ENCODE measurements around the gene MEOX1.

Gene MEOX1

DNA sequence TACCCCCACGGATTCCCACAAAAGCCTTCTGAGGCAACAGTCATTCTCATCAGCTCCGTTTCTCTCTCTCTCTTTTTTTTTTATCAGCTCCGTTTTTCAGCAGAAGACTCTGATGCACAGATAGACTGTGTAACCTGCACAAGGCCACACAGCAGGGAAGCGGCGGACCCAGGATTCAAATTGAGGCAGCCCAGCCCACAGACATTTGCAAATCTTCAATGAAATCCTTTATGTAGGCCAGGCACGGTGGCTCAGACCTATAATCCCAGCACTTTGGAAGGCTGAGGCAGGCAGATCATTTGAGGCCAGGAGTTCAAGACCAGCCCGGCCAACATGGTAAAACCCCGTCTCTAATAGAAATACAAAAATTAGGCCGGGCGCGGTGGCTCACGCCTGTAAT is 2.4 kb upstream of the MEOX1 start:
- H3F3A ChIP-seq (ENCODE audit: insufficient read depth, low read length): no peaks in the 10 kb centered on the region
- H3K4me3 ChIP-seq (ENCODE audit: low read depth, low read length, poor library complexity, severe bottlenecking): no peak overlapping the region
- no peak overlapping the region for H3K27ac ChIP-seq (ENCODE audit: low read depth, low read length, poor library complexity, severe bottlenecking)
- no peaks in the 10 kb centered on the region for H3K9me3 ChIP-seq (ENCODE audit: low read length)
- TF ChIP-seq EZH2 (IDR thresholded peaks at IDR 0.05; ENCODE audit: borderline replicate concordance, low read length) (no peak), CTCF (IDR thresholded peaks at IDR 0.05; ENCODE audit: low read length) (no peak)
- no peaks in the 10 kb centered on the region for H3K36me3 ChIP-seq (ENCODE audit: insufficient read depth, low read length)
- no peak overlapping the region for H2AFZ ChIP-seq (ENCODE audit: low read length)
- H3K4me2 ChIP-seq (ENCODE audit: low read length): no peak overlapping the region
- H3K9ac ChIP-seq (ENCODE audit: low read length): no peak overlapping the region
- no peaks in the 10 kb centered on the region for H3K4me1 ChIP-seq (ENCODE audit: insufficient read depth, low read length, severe bottlenecking)
- H3K27me3 ChIP-seq (ENCODE audit: insufficient read depth, low read length): no peaks in the 10 kb centered on the region
- H3K9me2 ChIP-seq (ENCODE audit: low read depth, low read length): no peaks in the 10 kb centered on the region
- no peaks in the 10 kb centered on the region for H4K20me1 ChIP-seq (ENCODE audit: insufficient read depth, low read length)
- H3K79me2 ChIP-seq (ENCODE audit: insufficient read depth, low read length): no peaks in the 10 kb centered on the region

GRCh38 chr17:43663383-43663782 is 1.7 kb upstream of the MEOX1 start:
- Histone ChIP-seq H3K9me2 (ENCODE audit: low read depth, low read length) (no peaks in the 10 kb centered on the region), H3K27me3 (ENCODE audit: insufficient read depth, low read length) (no peaks in the 10 kb centered on the region), H4K20me1 (ENCODE audit: insufficient read depth, low read length) (no peaks in the 10 kb centered on the region), H3K27ac (ENCODE audit: low read depth, low read length, poor library complexity, severe bottlenecking) (no peak overlapping the region), H3K79me2 (ENCODE audit: insufficient read depth, low read length) (no peaks in the 10 kb centered on the region), H3K36me3 (ENCODE audit: insufficient read depth, low read length) (no peaks in the 10 kb centered on the region), H3F3A (ENCODE audit: insufficient read depth, low read length) (no peaks in the 10 kb centered on the region), H3K4me1 (ENCODE audit: insufficient read depth, low read length, severe bottlenecking) (no peaks in the 10 kb centered on the region), H2AFZ (ENCODE audit: low read length) (no peak overlapping the region), H3K4me2 (ENCODE audit: low read length) (no peak overlapping the region), H3K9me3 (ENCODE audit: low read length) (no peaks in the 10 kb centered on the region), H3K4me3 (ENCODE audit: low read depth, low read length, poor library complexity, severe bottlenecking) (no peak overlapping the region), H3K9ac (ENCODE audit: low read length) (no peak overlapping the region)
- TF ChIP-seq EZH2 (IDR thresholded peaks at IDR 0.05; ENCODE audit: borderline replicate concordance, low read length) (no peak), CTCF (IDR thresholded peaks at IDR 0.05; ENCODE audit: low read length) (no peak)

GRCh38 chr17:43662413-43663141 is 855 bp upstream of the MEOX1 start:
- Histone ChIP-seq H3K9ac (ENCODE audit: low read length) (no peak overlapping the region), H3K4me1 (ENCODE audit: insufficient read depth, low read length, severe bottlenecking) (no peaks in the 10 kb centered on the region), H3K27ac (ENCODE audit: low read depth, low read length, poor library complexity, severe bottlenecking) (no peak overlapping the region), H2AFZ (ENCODE audit: low read length) (no peak overlapping the region), H3K9me2 (ENCODE audit: low read depth, low read length) (no peaks in the 10 kb centered on the region), H3K79me2 (ENCODE audit: insufficient read depth, low read length) (no peaks in the 10 kb centered on the region), H3K4me2 (ENCODE audit: low read length) (no peak overlapping the region), H3K36me3 (ENCODE audit: insufficient read depth, low read length) (no peaks in the 10 kb centered on the region), H4K20me1 (ENCODE audit: insufficient read depth, low read length) (no peaks in the 10 kb centered on the region), H3K4me3 (ENCODE audit: low read depth, low read length, poor library complexity, severe bottlenecking) (no peak overlapping the region), H3K27me3 (ENCODE audit: insufficient read depth, low read length) (no peaks in the 10 kb centered on the region), H3K9me3 (ENCODE audit: low read length) (no peaks in the 10 kb centered on the region), H3F3A (ENCODE audit: insufficient read depth, low read length) (no peaks in the 10 kb centered on the region)
- TF ChIP-seq EZH2 (IDR thresholded peaks at IDR 0.05; ENCODE audit: borderline replicate concordance, low read length): no peak
- no peak for TF ChIP-seq CTCF (IDR thresholded peaks at IDR 0.05; ENCODE audit: low read length)

Measured in OCI-LY1 (cell line).